OCI-LY1 (cell line): ENCODE results near the gene IL1F10.

Experiments used
- H2AFZ ChIP-seq: fragments of 200-600 bp; sonication (generic), shearing (Covaris generic); 2 replicates; pipeline ENCODE4 v1.6.0; 2014; ENCODE audit warnings: antibody characterized with exemption, mild to moderate bottlenecking, low read length
- H3F3A ChIP-seq: fragments of 200-600 bp; sonication (generic), shearing (Covaris generic); 2 replicates; pipeline ENCODE4 v1.6.0; 2014; ENCODE audit warnings: mild to moderate bottlenecking, antibody characterized with exemption, low read length, moderate library complexity; ENCODE audit not compliant: insufficient read depth
- H3K27ac ChIP-seq: fragments of 200-600 bp; sonication (generic); 2 replicates; pipeline ENCODE4 v1.5.1; 2014; ENCODE audit warnings: low read length, mixed run types, mild to moderate bottlenecking, low read depth; ENCODE audit not compliant: poor library complexity, severe bottlenecking
- H3K27me3 ChIP-seq: fragments of 200-600 bp; sonication (generic); 2 replicates; pipeline ENCODE4 v1.6.0; 2014; ENCODE audit warnings: antibody characterized with exemption, mild to moderate bottlenecking, low read length, moderate library complexity; ENCODE audit not compliant: insufficient read depth
- H3K36me3 ChIP-seq: fragments of 200-600 bp; sonication (generic); 2 replicates; pipeline ENCODE4 v1.6.1; 2014; ENCODE audit warnings: mild to moderate bottlenecking, antibody characterized with exemption, low read length, moderate library complexity, mixed read lengths; ENCODE audit not compliant: insufficient read depth
- H3K4me1 ChIP-seq: fragments of 200-600 bp; sonication (generic); 2 replicates; pipeline ENCODE4 v1.5.1; 2014; ENCODE audit warnings: mild to moderate bottlenecking, low read length, moderate library complexity; ENCODE audit not compliant: insufficient read depth, severe bottlenecking
- H3K4me2 ChIP-seq: fragments of 200-600 bp; sonication (generic), shearing (Covaris generic); 2 replicates; pipeline ENCODE4 v1.6.1; 2014; ENCODE audit warnings: low read length
- H3K4me3 ChIP-seq: fragments of 200-600 bp; sonication (generic); 2 replicates; pipeline ENCODE4 v1.5.1; 2014; ENCODE audit warnings: low read length, low read depth, mild to moderate bottlenecking, mixed read lengths; ENCODE audit not compliant: poor library complexity, severe bottlenecking
- H3K79me2 ChIP-seq: fragments of 200-600 bp; shearing (Covaris generic); 2 replicates; pipeline ENCODE4 v1.6.1; 2016; ENCODE audit warnings: mixed run types, low read length, mixed read lengths; ENCODE audit not compliant: insufficient read depth
- H3K9ac ChIP-seq: fragments of 200-600 bp; sonication (generic), shearing (Covaris generic); 2 replicates; pipeline ENCODE4 v1.6.1; 2014; ENCODE audit warnings: mild to moderate bottlenecking, low read length, mixed read lengths
- H3K9me2 ChIP-seq: fragments of 200-600 bp; sonication (generic), shearing (Covaris generic); 2 replicates; pipeline ENCODE4 v1.6.1; 2014; ENCODE audit warnings: low read depth, mild to moderate bottlenecking, low read length, mixed read lengths
- H3K9me3 ChIP-seq: fragments of 200-600 bp; shearing (Covaris generic); 2 replicates; pipeline ENCODE4 v1.6.1; 2014; ENCODE audit warnings: low read length, mixed read lengths
- H4K20me1 ChIP-seq: fragments of 200-600 bp; sonication (generic), shearing (Covaris generic); 2 replicates; pipeline ENCODE4 v1.6.0; 2016; ENCODE audit warnings: mild to moderate bottlenecking, low read length; ENCODE audit not compliant: insufficient read depth
- EZH2 ChIP-seq: fragments of 200-600 bp; sonication (generic), shearing (Covaris generic); IDR thresholded peaks from 2 replicates; pipeline ENCODE4 v1.8.0; 2017; ENCODE audit warnings: borderline replicate concordance, mixed run types, mild to moderate bottlenecking, antibody characterized with exemption, low read length, moderate library complexity, mixed read lengths
- TF ChIP-seq, protein P1 (sequence below): fragments of 200-600 bp; sonication (generic), shearing (Covaris generic); IDR thresholded peaks from 2 replicates; pipeline ENCODE4 v1.5.1; 2017; ENCODE audit warnings: mild to moderate bottlenecking, antibody characterized with exemption, low read length, moderate library complexity, mixed read lengths

Gene IL1F10

DNA sequence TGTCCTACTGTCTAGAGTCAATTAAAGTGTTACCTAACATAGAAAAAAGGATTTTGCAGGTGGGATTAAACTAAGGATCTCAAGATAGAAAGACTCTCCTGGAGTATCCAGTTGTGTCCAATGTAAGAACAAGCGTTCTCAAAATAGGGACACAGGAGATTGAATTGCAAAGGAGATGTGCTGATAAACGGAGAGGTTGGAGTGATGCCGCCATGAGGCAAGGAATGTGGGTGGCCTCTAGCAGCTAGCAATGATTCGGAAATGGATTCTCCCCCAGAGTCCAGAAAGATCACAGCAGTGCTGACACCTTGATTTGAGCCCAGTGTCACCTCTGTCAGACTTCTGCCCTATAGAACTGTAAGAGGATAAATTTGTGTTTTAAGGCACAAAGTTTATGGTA is 35.5 kb downstream of the IL1F10 start:
- TF ChIP-seq, protein P1, sequence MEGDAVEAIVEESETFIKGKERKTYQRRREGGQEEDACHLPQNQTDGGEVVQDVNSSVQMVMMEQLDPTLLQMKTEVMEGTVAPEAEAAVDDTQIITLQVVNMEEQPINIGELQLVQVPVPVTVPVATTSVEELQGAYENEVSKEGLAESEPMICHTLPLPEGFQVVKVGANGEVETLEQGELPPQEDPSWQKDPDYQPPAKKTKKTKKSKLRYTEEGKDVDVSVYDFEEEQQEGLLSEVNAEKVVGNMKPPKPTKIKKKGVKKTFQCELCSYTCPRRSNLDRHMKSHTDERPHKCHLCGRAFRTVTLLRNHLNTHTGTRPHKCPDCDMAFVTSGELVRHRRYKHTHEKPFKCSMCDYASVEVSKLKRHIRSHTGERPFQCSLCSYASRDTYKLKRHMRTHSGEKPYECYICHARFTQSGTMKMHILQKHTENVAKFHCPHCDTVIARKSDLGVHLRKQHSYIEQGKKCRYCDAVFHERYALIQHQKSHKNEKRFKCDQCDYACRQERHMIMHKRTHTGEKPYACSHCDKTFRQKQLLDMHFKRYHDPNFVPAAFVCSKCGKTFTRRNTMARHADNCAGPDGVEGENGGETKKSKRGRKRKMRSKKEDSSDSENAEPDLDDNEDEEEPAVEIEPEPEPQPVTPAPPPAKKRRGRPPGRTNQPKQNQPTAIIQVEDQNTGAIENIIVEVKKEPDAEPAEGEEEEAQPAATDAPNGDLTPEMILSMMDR: no peak
- TF ChIP-seq EZH2: no peak
- Histone ChIP-seq H3K4me1 (no peaks in the 10 kb centered on the region), H3K9me3 (no peaks in the 10 kb centered on the region), H3K27me3 (no peaks in the 10 kb centered on the region; the same call in 1 of the 2 replicates), H4K20me1 (no peaks in the 10 kb centered on the region), H3F3A (no peaks in the 10 kb centered on the region), H2AFZ (no peak overlapping the region), H3K36me3 (no peaks in the 10 kb centered on the region), H3K4me2 (no peak overlapping the region), H3K79me2 (no peaks in the 10 kb centered on the region), H3K27ac (no peak overlapping the region), H3K9ac (no peak overlapping the region), H3K4me3 (no peak overlapping the region), H3K9me2 (no peaks in the 10 kb centered on the region)

DNA sequence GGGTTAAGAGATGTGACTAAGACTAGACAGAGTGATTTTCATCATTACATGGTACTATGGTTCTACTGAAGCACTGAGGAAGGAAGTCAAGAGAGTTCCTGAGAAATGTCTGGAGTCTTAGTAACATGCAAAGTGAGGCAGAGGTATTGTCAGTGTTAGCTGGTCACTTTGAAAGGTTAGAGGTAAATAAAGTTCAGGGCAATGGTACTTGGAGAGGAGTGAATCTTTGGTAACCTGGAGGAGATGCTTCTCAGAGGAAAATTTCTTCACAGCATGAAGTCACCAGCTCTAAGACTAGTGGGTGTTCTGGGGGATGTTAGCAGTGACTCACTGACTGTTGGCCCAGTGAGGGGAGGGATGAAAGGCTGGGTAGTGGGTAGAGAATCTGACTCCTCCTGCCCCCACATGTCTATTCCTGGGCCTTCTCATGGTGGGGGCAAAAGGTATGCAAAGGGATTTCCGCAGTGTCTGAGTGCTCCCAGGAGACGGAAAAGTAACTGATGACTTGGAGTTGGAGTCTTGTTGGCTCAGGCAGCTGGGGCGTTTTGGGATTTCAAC is 36.4 kb downstream of the IL1F10 start:
- H3K27me3 ChIP-seq: no peaks in the 10 kb centered on the region; the same call in 1 of the 2 replicates
- H3K9me2 ChIP-seq: no peaks in the 10 kb centered on the region
- H3K4me3 ChIP-seq: no peak overlapping the region
- no peaks in the 10 kb centered on the region for H3K9me3 ChIP-seq
- H3K4me1 ChIP-seq: no peaks in the 10 kb centered on the region
- H3K9ac ChIP-seq: no peak overlapping the region
- no peaks in the 10 kb centered on the region for H3K36me3 ChIP-seq
- H4K20me1 ChIP-seq: no peaks in the 10 kb centered on the region
- TF ChIP-seq EZH2: no peak
- TF ChIP-seq, protein P1: no peak
- no peaks in the 10 kb centered on the region for H3F3A ChIP-seq
- no peak overlapping the region for H3K4me2 ChIP-seq
- no peaks in the 10 kb centered on the region for H3K79me2 ChIP-seq
- no peak overlapping the region for H2AFZ ChIP-seq
- H3K27ac ChIP-seq: no peak overlapping the region

DNA sequence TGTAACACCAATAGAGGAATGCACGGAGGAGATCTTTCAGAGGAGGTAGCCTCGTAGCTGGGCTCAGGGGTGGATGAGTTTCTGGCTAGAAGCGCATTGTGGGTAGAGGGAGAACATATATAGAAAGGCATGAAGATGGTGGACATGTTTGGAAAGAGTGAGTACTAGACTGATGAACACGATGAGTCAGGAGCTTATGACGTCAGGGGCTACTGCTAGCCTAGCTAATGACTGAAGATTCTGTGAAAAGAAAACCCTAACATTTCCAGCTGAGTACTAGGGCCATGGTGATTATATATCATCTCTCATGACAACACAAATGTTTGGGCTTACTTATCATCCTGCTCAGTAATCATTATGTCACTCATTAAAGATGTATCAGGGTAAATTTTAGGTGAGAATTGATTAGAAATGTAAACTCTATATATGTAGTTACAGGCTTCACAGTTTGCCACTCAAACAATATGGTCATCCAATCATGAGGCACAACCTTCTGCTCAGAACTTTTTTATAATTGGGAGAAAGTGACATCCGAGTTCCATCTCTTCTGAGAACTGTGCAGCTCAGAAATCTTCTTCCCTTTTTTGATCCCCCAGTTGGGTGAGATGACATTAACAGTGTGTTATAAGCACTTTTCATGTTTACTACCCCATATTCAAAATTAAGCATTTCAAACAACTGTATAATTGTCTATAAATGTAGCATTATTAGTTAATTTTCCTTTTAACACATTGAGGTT is 37.4 kb downstream of the IL1F10 start:
- H3K4me3 ChIP-seq: no peak overlapping the region
- no peaks in the 10 kb centered on the region for H3K79me2 ChIP-seq
- no peaks in the 10 kb centered on the region for H3K9me3 ChIP-seq
- TF ChIP-seq, protein P1: no peak
- no peak for TF ChIP-seq EZH2
- no peaks in the 10 kb centered on the region for H4K20me1 ChIP-seq
- H3K27me3 ChIP-seq: no peaks in the 10 kb centered on the region; the same call in 1 of the 2 replicates
- no peak overlapping the region for H3K9ac ChIP-seq
- no peak overlapping the region for H3K4me2 ChIP-seq
- H3K27ac ChIP-seq: no peak overlapping the region
- H3K4me1 ChIP-seq: no peaks in the 10 kb centered on the region
- H3F3A ChIP-seq: no peaks in the 10 kb centered on the region
- H3K36me3 ChIP-seq: no peaks in the 10 kb centered on the region
- H2AFZ ChIP-seq: no peak overlapping the region
- no peaks in the 10 kb centered on the region for H3K9me2 ChIP-seq
